RWPE2 (cell line): ENCODE data around the gene BAD.

Experiments
- ATAC-seq: fragments of 200-7000 bp; cut with Tn5 transposase; 3 replicates; pipeline ENCODE4 v1.9.1; 2021; ENCODE audit warnings: low read depth
- DNase-seq: peaks from one replicate; pipeline ENCODE4 v3.0.0-alpha.2; 2020; ENCODE audit warnings: low spot score
- H3K27ac ChIP-seq: fragments of 450-650 bp; 2 replicates; pipeline ENCODE4 v1.5.1; 2017; ENCODE audit warnings: mild to moderate bottlenecking; ENCODE audit not compliant: poor library complexity, severe bottlenecking
- H3K27me3 ChIP-seq: fragments of 250-450 bp; sonication (Bioruptor Pico); 2 replicates; pipeline ENCODE4 v1.5.1; 2021; ENCODE audit warnings: mild to moderate bottlenecking, moderate library complexity; ENCODE audit not compliant: insufficient read depth, poor library complexity, severe bottlenecking
- H3K36me3 ChIP-seq: fragments of 250-450 bp; sonication (Bioruptor Pico); 2 replicates; pipeline ENCODE4 v1.5.1; 2020; ENCODE audit warnings: low read depth, mild to moderate bottlenecking, moderate library complexity
- H3K4me1 ChIP-seq: fragments of 250-450 bp; sonication (Bioruptor Pico); 2 replicates; pipeline ENCODE4 v1.5.1; 2021; ENCODE audit warnings: mild to moderate bottlenecking, moderate library complexity; ENCODE audit not compliant: insufficient read depth, poor library complexity, severe bottlenecking
- H3K4me3 ChIP-seq: fragments of 250-450 bp; sonication (Bioruptor Pico); 2 replicates; pipeline ENCODE4 v1.5.1; 2021; ENCODE audit warnings: mild to moderate bottlenecking, moderate library complexity; ENCODE audit not compliant: severe bottlenecking
- H3K9me3 ChIP-seq: fragments of 250-450 bp; sonication (Bioruptor Pico); 2 replicates; pipeline ENCODE4 v1.5.1; 2021; ENCODE audit warnings: mild to moderate bottlenecking, moderate library complexity; ENCODE audit not compliant: severe bottlenecking
- TF ChIP-seq, protein P1 (sequence below): fragments of 450-650 bp; IDR thresholded peaks from one replicate; pipeline ENCODE4 v1.5.1; 2017; ENCODE audit warnings: mild to moderate bottlenecking, moderate library complexity; ENCODE audit not compliant: poor library complexity, severe bottlenecking

Gene BAD

DNA sequence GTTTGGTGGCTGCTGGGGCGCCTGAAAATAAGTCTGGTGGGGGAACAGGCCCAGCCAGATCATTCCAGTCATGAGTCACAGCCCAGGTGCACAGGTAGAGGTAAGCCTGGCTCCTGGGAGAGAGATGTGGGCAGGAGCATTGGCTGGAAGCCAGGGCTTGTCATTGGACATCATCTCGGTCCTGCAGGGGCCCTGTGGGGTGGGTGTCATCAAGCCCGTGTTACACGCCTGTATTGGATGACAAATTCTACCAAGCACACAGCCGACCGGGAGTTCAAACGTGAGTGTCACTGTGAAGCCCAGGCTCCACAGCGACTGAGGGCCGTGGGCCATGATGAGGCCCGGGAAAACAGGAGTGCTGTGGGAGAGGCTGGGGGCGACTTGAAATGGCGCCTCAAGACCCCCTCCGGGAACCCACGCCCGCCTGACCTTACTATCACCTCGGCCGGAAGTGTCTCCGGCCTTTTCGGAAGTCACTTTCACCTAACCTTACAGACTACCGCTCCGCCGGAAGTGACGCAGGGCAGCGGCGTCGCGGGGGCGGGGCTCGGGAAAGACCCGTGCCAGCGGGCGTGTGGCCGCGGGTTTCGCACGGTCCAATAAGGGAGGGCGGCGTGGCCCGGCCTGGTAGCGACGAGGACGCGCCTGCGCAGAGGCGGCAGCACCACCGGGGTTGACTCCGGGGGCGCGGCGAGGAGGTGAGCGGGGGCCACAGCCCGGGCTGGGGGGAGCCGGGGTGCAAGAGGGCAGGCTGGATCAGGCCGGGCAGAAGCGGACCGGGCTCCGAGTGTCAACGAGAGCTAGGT, 43.8 kb downstream of the BAD start, which contains the start of gene FKBP2:
Gene FKBP2, plus strand, starts transcription at position 661 of the 806 bp plus-strand sequence. CDS start 1,293 bp downstream, outside the sequence.
- peak within 1 kb of the TSS; percentile 59 for H3K4me3 ChIP-seq
- H3K27ac ChIP-seq: peak within 1 kb of the TSS; percentile 98
- no peaks in the 10 kb centered on the region for H3K27me3 ChIP-seq
- H3K36me3 ChIP-seq: peaks cover 40% of the 10 kb centered on the region
- no peaks in the 10 kb centered on the region for H3K9me3 ChIP-seq
- peaks cover 14% of the 10 kb centered on the region for H3K4me1 ChIP-seq
- peak; percentile 98 for DNase-seq
- ATAC-seq: peak; percentile 50
- TF ChIP-seq, protein P1, sequence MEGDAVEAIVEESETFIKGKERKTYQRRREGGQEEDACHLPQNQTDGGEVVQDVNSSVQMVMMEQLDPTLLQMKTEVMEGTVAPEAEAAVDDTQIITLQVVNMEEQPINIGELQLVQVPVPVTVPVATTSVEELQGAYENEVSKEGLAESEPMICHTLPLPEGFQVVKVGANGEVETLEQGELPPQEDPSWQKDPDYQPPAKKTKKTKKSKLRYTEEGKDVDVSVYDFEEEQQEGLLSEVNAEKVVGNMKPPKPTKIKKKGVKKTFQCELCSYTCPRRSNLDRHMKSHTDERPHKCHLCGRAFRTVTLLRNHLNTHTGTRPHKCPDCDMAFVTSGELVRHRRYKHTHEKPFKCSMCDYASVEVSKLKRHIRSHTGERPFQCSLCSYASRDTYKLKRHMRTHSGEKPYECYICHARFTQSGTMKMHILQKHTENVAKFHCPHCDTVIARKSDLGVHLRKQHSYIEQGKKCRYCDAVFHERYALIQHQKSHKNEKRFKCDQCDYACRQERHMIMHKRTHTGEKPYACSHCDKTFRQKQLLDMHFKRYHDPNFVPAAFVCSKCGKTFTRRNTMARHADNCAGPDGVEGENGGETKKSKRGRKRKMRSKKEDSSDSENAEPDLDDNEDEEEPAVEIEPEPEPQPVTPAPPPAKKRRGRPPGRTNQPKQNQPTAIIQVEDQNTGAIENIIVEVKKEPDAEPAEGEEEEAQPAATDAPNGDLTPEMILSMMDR: no peak

DNA sequence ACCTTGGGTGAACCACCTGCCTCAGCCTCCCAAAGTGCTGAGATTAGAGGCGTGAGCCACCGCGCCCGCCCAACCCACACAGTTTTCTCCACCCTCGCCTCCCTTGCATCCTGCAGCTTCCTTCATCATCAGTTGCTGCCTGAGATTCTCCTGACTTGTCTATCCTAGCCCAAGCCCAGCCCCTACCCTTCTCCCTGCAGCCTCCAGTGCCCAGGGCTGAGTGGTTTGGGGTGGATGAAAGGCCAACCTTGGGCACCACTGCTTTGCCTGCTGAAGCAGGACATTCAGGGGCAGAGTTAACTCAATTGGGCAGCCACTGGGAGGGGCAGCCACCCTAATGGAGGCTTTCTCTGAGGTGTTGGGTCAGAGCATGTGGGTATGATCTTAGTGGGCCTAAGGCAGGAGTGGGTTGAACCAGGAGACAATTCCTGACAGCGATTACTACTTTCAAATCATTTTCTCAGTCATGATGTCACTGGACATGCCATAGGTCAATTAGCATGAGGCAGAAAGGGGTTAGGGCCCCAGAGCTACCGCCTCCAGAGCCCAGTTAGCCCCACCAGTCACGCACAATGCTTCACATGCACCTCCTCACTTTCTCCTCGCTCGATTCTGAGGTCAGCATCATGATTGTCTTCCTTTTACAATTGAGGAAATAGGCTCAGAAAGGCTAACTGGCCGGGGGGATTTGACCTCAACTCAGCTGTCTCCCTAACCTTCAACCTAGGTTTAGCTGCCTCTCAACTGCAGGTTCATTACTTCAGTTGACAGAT, 44.6 kb downstream of the BAD start:
- TF ChIP-seq, protein P1: no peak
- Histone ChIP-seq H3K27me3 (no peaks in the 10 kb centered on the region), H3K4me1 (peaks cover 14% of the 10 kb centered on the region), H3K27ac (peak overlapping the region; percentile 98), H3K36me3 (peaks cover 37% of the 10 kb centered on the region), H3K4me3 (no peak overlapping the region), H3K9me3 (no peaks in the 10 kb centered on the region)
- DNase-seq (no peak), ATAC-seq (no peak)

DNA sequence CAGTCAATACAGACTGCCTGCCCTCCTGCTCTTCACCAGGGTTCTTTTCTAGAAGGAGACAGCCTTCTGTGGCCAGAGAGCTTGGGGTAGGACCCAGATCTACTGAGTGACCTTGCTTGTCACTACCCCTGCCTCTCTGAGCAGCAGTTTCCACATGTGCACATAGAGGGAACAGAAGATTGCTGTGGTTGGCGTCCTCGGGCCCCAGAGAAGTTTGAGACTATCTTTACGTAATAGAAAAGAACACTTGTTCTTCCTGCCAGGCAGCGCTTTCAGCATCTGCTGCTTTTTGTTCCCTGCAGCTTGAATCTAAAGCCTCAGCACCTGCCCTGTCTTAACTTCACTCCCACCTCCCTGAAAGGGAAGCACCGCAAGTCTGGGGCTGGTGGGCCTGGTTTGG, 45.5 kb downstream of the BAD start:
- H3K27ac ChIP-seq: peak overlapping the region; percentile 98

DNA sequence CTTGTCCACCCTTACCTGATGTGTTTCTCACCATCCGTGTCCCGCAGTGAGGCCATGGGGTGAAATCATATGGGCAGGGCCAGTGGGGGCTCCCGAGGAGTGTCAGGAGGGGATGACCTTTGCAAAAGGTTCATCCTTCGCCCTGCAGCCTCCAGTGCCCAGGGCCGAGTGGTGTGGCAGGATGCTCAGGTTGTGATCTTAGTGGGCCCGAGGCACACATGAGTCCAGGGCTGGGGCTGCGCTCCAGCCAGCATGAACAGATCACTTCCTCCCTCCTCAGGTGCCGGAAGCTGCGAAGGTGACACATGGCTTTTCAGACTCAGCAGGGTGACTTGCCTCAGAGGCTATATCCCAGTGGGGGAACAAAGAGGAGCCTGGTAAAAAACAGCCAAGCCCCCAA, 46.4 kb downstream of the BAD start:
- TF ChIP-seq, protein P1: no peak
- ATAC-seq (no peak), DNase-seq (peak; percentile 40)
- Histone ChIP-seq H3K27me3 (no peaks in the 10 kb centered on the region), H3K36me3 (peaks cover 24% of the 10 kb centered on the region), H3K27ac (no peak overlapping the region), H3K9me3 (no peaks in the 10 kb centered on the region), H3K4me1 (peaks cover 14% of the 10 kb centered on the region), H3K4me3 (no peak overlapping the region)

More for the DNA sequence above, 45.5 kb downstream of the BAD start:
- Histone ChIP-seq H3K9me3 (no peaks in the 10 kb centered on the region), H3K36me3 (peaks cover 30% of the 10 kb centered on the region), H3K27me3 (no peaks in the 10 kb centered on the region), H3K4me1 (peaks cover 14% of the 10 kb centered on the region), H3K4me3 (no peak overlapping the region)
- ATAC-seq (no peak), DNase-seq (no peak)
- TF ChIP-seq, protein P1: no peak
